ENCODE results near the gene BTRC. TPM values are rescaled to one million over a fixed set of nuclear protein-coding genes. Genes with fewer than 3 reads are reported as not detected.
"Not testable (repeated sequence)": the region's sequence is repeated elsewhere in the genome, so short reads cannot be mapped to it uniquely, and the experiment has no call there.

BTRC gene
- total RNA-seq, 4 donors from 2014 or later: 8.0 to 15.1 (median 10.4) TPM

DNA sequence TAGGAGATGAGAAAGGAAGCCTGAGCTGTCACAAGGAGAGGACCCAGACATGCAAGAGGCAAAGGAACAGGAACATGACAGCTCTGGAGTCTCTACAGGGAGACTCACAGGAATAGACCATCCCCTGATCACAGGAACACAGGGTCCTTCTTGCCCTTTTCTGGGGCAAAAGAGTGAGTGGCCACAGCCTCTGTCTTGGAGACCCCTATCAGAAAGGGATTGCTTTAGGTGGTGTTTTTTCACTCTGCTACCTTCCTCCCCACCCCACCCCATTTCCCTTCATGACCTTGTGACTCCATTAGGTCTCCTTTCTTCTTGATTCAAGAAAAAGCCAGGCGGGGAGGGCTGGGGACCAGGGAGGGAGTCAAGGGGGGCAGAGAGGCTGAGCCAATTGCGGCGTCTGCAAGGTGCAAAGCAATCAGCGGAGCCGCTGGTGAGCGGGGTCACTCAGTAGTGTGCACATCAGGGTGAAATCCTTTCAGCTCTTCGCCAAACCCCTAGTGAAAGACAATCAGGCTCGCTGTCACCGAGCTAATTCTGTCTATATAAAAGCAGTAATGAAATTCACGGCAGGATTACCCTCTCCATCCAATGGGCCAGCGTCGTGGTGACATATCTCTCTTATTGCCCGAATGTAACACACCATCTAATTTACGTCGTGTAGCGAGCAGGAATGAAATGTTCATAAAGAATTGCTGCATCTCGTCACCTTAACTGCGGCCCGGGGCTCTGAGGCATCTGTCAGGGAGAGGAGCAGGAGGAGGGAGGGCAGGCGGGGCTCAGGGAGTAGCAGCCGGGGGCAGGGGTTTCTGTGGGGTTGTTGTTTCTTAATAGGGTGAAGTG is 31.5 kb upstream of the BTRC start:
- Histone ChIP-seq H3K27ac (no peak overlapping the region), H3K36me3 (no peaks in the 10 kb centered on the region), H3K27me3 (peaks cover 0 to 23% (median 0%) of the 10 kb centered on the region in 4 donors), H3K4me3 (no peak overlapping the region), H3K9me3 (no peaks in the 10 kb centered on the region), H3K4me1 (no peaks in the 10 kb centered on the region)
- no peak for TF ChIP-seq POLR2A (IDR thresholded peaks at IDR 0.05)
- TF ChIP-seq, protein P1, sequence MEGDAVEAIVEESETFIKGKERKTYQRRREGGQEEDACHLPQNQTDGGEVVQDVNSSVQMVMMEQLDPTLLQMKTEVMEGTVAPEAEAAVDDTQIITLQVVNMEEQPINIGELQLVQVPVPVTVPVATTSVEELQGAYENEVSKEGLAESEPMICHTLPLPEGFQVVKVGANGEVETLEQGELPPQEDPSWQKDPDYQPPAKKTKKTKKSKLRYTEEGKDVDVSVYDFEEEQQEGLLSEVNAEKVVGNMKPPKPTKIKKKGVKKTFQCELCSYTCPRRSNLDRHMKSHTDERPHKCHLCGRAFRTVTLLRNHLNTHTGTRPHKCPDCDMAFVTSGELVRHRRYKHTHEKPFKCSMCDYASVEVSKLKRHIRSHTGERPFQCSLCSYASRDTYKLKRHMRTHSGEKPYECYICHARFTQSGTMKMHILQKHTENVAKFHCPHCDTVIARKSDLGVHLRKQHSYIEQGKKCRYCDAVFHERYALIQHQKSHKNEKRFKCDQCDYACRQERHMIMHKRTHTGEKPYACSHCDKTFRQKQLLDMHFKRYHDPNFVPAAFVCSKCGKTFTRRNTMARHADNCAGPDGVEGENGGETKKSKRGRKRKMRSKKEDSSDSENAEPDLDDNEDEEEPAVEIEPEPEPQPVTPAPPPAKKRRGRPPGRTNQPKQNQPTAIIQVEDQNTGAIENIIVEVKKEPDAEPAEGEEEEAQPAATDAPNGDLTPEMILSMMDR (IDR thresholded peaks at IDR 0.05): no peak
- DNase-seq: no peak
- intact Hi-C loops (cut with DNase I): no loop called here
- WGBS, 2 donors: 71 to 78% methylated on average over 17 to 20 of the region's 21 CpGs

DNA sequence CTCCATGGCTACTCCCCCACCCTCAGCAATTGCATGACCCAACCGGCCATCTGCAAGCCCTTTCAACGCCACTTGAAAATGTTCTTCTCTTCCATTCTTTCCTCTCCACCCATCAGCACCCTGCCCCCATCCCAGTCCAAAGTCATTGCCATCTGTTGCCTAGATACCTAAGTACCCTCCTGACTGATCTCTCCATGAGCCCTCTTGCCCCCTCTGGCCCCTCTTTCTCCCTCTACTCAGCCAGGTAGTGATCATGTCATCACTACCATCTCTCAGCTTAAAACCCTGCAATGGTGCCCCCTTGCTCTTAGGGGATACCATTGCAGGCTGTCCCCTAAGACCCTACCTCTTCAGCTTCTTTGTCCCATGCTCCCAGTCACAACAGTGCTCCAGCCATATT is 30.5 kb upstream of the BTRC start:
- H3K27me3 ChIP-seq: peaks cover 0 to 29% (median 0%) of the 10 kb centered on the region in 4 donors
- no peak overlapping the region for H3K27ac ChIP-seq
- no peaks in the 10 kb centered on the region for H3K36me3 ChIP-seq
- no peak for TF ChIP-seq POLR2A (IDR thresholded peaks at IDR 0.05)
- TF ChIP-seq, protein P1 (IDR thresholded peaks at IDR 0.05): no peak
- no peaks in the 10 kb centered on the region for H3K4me1 ChIP-seq
- no peak overlapping the region for H3K4me3 ChIP-seq
- intact Hi-C loops (cut with DNase I): no loop called here
- 92 to 93% methylated on average over 2 of the region's 2 CpGs for WGBS, 2 donors
- no peak for DNase-seq
- no peaks in the 10 kb centered on the region for H3K9me3 ChIP-seq

GRCh38 chr10:101327454-101327853 is 26.5 kb upstream of the BTRC start:
- H3K9me3 ChIP-seq; intact Hi-C loops (cut with DNase I); H3K36me3 ChIP-seq; H3K4me3 ChIP-seq; H3K4me1 ChIP-seq; H3K27ac ChIP-seq; DNase-seq: not testable (repeated sequence)
- peaks cover 0 to 31% (median 0%) of the 10 kb centered on the region in 4 donors for H3K27me3 ChIP-seq
- 40 to 100% methylated on average over 1 of the region's 1 CpG for WGBS, 2 donors

GRCh38 chr10:101329341-101330032 is 24.5 kb upstream of the BTRC start:
- intact Hi-C loops (cut with DNase I): no loop called here
- WGBS, 2 donors: 87 to 90% methylated on average over 3 of the region's 3 CpGs
- peaks cover 0 to 13% (median 0%) of the 10 kb centered on the region in 4 donors for H3K27me3 ChIP-seq
- TF ChIP-seq POLR2A (IDR thresholded peaks at IDR 0.05): no peak
- H3K27ac ChIP-seq: no peak overlapping the region
- H3K4me3 ChIP-seq: no peak overlapping the region
- no peaks in the 10 kb centered on the region for H3K36me3 ChIP-seq
- no peaks in the 10 kb centered on the region for H3K9me3 ChIP-seq
- no peak for DNase-seq
- H3K4me1 ChIP-seq: no peaks in the 10 kb centered on the region

GRCh38 chr10:101330231-101330630 is 23.7 kb upstream of the BTRC start:
- DNase-seq: no peak
- Histone ChIP-seq H3K36me3 (no peaks in the 10 kb centered on the region), H3K4me1 (no peaks in the 10 kb centered on the region), H3K9me3 (no peaks in the 10 kb centered on the region), H3K27me3 (peaks cover 0 to 13% (median 0%) of the 10 kb centered on the region in 4 donors), H3K27ac (no peak overlapping the region), H3K4me3 (no peak overlapping the region)
- 77 to 87% methylated on average over 3 to 4 of the region's 4 CpGs for WGBS, 2 donors
- TF ChIP-seq POLR2A (IDR thresholded peaks at IDR 0.05): no peak
- TF ChIP-seq, protein P1 (IDR thresholded peaks at IDR 0.05): no peak
- intact Hi-C loops (cut with DNase I): no loop called here

GRCh38 chr10:101330631-101331225 is 23.2 kb upstream of the BTRC start:
- intact Hi-C loops (cut with DNase I): no loop called here
- 46 to 51% methylated on average over 13 to 14 of the region's 14 CpGs for WGBS, 2 donors
- no peak overlapping the region for H3K27ac ChIP-seq
- H3K4me1 ChIP-seq: no peaks in the 10 kb centered on the region
- H3K9me3 ChIP-seq: no peaks in the 10 kb centered on the region
- no peak for TF ChIP-seq POLR2A (IDR thresholded peaks at IDR 0.05)
- TF ChIP-seq, protein P1 (IDR thresholded peaks at IDR 0.05): no peak
- DNase-seq: no peak
- peaks cover 0 to 13% (median 0%) of the 10 kb centered on the region in 4 donors for H3K27me3 ChIP-seq
- no peaks in the 10 kb centered on the region for H3K36me3 ChIP-seq
- H3K4me3 ChIP-seq: no peak overlapping the region
